ENCODE measurements around the gene IAH1. TPM values are rescaled to one million over a fixed set of nuclear protein-coding genes. Genes with fewer than 3 reads are reported as not detected.

IAH1 gene
- total and polyA plus RNA-seq, 2 experiments from 2014 or later, result 12.7 to 33.7 TPM

DNA sequence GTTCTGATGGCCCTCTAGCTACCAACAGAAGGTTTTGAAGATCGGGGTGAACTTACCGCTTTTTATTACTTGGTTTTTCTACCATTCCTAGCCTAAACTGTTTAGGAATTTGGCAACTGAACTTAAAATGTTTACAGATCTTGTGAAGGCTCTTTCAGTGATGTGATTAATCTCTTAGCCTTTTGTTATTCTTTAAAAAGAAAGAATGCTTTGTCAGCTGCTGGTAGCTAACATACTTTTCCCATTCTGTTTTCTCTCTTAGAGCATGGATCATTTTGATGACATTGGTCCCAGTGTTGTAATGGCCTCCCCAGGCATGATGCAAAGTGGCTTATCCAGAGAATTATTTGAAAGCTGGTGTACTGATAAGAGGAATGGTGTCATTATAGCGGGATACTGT is 32.8 kb upstream of the IAH1 start:
- no peaks in the 10 kb centered on the region for H3K4me1 Mint-ChIP-seq
- Histone ChIP-seq H3K4me2 (no peak overlapping the region), H3K27me3 (ENCODE audit: insufficient read depth) (no peaks in the 10 kb centered on the region), H4K20me1 (replicated peaks; ENCODE audit: insufficient read depth) (no peaks in the 10 kb centered on the region; the same call in 1 of the 2 replicates), H3K79me2 (replicated peaks; ENCODE audit: insufficient read depth) (no peaks in the 10 kb centered on the region), H3K36me3 (ENCODE audit: insufficient read depth) (peaks cover 47% of the 10 kb centered on the region), H3K27ac (ENCODE audit: low read depth) (no peak overlapping the region), H2AFZ (no peak overlapping the region), H3F3A (replicated peaks; ENCODE audit: low read depth) (no peaks in the 10 kb centered on the region), H3K9me2 (ENCODE audit: insufficient read depth) (no peaks in the 10 kb centered on the region), H3K4me1 (ENCODE audit: insufficient read depth) (no peaks in the 10 kb centered on the region), H3K4me3 (no peak overlapping the region)
- TF ChIP-seq ZNF331 (CRISPR knock-in tag; IDR thresholded peaks at IDR 0.05; ENCODE audit: low read depth) (no peak), POLR2AphosphoS5 (IDR thresholded peaks at IDR 0.05; ENCODE audit: low read depth) (no peak), STAT1 (IDR thresholded peaks at IDR 0.05; ENCODE audit: unreplicated experiment) (no peak), EZH2phosphoT487 (IDR thresholded peaks at IDR 0.05; ENCODE audit: unreplicated experiment) (no peak), CREB1 (CRISPR knock-in tag; IDR thresholded peaks at IDR 0.05; ENCODE audit: low read depth) (no peak), EZH2 (IDR thresholded peaks at IDR 0.05; ENCODE audit: low read depth, unreplicated experiment) (no peak), JUNB (IDR thresholded peaks at IDR 0.05; ENCODE audit: unreplicated experiment) (no peak), ZNF114 (CRISPR knock-in tag; IDR thresholded peaks at IDR 0.05) (no peak), NANOG (IDR thresholded peaks at IDR 0.05; ENCODE audit: borderline replicate concordance) (no peak)
- TF ChIP-seq, protein P1, sequence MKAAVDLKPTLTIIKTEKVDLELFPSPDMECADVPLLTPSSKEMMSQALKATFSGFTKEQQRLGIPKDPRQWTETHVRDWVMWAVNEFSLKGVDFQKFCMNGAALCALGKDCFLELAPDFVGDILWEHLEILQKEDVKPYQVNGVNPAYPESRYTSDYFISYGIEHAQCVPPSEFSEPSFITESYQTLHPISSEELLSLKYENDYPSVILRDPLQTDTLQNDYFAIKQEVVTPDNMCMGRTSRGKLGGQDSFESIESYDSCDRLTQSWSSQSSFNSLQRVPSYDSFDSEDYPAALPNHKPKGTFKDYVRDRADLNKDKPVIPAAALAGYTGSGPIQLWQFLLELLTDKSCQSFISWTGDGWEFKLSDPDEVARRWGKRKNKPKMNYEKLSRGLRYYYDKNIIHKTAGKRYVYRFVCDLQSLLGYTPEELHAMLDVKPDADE (IDR thresholded peaks at IDR 0.05), result no peak
- TF ChIP-seq, protein P2, sequence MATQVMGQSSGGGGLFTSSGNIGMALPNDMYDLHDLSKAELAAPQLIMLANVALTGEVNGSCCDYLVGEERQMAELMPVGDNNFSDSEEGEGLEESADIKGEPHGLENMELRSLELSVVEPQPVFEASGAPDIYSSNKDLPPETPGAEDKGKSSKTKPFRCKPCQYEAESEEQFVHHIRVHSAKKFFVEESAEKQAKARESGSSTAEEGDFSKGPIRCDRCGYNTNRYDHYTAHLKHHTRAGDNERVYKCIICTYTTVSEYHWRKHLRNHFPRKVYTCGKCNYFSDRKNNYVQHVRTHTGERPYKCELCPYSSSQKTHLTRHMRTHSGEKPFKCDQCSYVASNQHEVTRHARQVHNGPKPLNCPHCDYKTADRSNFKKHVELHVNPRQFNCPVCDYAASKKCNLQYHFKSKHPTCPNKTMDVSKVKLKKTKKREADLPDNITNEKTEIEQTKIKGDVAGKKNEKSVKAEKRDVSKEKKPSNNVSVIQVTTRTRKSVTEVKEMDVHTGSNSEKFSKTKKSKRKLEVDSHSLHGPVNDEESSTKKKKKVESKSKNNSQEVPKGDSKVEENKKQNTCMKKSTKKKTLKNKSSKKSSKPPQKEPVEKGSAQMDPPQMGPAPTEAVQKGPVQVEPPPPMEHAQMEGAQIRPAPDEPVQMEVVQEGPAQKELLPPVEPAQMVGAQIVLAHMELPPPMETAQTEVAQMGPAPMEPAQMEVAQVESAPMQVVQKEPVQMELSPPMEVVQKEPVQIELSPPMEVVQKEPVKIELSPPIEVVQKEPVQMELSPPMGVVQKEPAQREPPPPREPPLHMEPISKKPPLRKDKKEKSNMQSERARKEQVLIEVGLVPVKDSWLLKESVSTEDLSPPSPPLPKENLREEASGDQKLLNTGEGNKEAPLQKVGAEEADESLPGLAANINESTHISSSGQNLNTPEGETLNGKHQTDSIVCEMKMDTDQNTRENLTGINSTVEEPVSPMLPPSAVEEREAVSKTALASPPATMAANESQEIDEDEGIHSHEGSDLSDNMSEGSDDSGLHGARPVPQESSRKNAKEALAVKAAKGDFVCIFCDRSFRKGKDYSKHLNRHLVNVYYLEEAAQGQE (IDR thresholded peaks at IDR 0.05; ENCODE audit: unreplicated experiment), result no peak
- TF ChIP-seq, protein P3, sequence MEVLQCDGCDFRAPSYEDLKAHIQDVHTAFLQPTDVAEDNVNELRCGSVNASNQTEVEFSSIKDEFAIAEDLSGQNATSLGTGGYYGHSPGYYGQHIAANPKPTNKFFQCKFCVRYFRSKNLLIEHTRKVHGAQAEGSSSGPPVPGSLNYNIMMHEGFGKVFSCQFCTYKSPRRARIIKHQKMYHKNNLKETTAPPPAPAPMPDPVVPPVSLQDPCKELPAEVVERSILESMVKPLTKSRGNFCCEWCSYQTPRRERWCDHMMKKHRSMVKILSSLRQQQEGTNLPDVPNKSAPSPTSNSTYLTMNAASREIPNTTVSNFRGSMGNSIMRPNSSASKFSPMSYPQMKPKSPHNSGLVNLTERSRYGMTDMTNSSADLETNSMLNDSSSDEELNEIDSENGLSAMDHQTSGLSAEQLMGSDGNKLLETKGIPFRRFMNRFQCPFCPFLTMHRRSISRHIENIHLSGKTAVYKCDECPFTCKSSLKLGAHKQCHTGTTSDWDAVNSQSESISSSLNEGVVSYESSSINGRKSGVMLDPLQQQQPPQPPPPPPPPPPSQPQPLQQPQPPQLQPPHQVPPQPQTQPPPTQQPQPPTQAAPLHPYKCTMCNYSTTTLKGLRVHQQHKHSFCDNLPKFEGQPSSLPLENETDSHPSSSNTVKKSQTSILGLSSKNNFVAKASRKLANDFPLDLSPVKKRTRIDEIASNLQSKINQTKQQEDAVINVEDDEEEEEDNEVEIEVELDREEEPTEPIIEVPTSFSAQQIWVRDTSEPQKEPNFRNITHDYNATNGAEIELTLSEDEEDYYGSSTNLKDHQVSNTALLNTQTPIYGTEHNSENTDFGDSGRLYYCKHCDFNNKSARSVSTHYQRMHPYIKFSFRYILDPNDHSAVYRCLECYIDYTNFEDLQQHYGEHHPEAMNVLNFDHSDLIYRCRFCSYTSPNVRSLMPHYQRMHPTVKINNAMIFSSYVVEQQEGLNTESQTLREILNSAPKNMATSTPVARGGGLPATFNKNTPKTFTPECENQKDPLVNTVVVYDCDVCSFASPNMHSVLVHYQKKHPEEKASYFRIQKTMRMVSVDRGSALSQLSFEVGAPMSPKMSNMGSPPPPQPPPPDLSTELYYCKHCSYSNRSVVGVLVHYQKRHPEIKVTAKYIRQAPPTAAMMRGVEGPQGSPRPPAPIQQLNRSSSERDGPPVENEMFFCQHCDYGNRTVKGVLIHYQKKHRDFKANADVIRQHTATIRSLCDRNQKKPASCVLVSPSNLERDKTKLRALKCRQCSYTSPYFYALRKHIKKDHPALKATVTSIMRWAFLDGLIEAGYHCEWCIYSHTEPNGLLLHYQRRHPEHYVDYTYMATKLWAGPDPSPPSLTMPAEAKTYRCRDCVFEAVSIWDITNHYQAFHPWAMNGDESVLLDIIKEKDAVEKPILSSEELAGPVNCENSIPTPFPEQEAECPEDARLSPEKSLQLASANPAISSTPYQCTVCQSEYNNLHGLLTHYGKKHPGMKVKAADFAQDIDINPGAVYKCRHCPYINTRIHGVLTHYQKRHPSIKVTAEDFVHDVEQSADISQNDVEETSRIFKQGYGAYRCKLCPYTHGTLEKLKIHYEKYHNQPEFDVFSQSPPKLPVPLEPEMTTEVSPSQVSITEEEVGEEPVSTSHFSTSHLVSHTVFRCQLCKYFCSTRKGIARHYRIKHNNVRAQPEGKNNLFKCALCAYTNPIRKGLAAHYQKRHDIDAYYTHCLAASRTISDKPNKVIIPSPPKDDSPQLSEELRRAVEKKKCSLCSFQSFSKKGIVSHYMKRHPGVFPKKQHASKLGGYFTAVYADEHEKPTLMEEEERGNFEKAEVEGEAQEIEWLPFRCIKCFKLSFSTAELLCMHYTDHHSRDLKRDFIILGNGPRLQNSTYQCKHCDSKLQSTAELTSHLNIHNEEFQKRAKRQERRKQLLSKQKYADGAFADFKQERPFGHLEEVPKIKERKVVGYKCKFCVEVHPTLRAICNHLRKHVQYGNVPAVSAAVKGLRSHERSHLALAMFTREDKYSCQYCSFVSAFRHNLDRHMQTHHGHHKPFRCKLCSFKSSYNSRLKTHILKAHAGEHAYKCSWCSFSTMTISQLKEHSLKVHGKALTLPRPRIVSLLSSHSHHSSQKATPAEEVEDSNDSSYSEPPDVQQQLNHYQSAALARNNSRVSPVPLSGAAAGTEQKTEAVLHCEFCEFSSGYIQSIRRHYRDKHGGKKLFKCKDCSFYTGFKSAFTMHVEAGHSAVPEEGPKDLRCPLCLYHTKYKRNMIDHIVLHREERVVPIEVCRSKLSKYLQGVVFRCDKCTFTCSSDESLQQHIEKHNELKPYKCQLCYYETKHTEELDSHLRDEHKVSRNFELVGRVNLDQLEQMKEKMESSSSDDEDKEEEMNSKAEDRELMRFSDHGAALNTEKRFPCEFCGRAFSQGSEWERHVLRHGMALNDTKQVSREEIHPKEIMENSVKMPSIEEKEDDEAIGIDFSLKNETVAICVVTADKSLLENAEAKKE (CRISPR knock-in tag; IDR thresholded peaks at IDR 0.05), result no peak
- TF ChIP-seq, protein P4, sequence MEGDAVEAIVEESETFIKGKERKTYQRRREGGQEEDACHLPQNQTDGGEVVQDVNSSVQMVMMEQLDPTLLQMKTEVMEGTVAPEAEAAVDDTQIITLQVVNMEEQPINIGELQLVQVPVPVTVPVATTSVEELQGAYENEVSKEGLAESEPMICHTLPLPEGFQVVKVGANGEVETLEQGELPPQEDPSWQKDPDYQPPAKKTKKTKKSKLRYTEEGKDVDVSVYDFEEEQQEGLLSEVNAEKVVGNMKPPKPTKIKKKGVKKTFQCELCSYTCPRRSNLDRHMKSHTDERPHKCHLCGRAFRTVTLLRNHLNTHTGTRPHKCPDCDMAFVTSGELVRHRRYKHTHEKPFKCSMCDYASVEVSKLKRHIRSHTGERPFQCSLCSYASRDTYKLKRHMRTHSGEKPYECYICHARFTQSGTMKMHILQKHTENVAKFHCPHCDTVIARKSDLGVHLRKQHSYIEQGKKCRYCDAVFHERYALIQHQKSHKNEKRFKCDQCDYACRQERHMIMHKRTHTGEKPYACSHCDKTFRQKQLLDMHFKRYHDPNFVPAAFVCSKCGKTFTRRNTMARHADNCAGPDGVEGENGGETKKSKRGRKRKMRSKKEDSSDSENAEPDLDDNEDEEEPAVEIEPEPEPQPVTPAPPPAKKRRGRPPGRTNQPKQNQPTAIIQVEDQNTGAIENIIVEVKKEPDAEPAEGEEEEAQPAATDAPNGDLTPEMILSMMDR (conservative IDR thresholded peaks at IDR 0.05; ENCODE audit: low read depth in 2 of 2), result no peak
- H3K4me3 Mint-ChIP-seq, result no peak overlapping the region
- no peak for ATAC-seq
- H3K27ac Mint-ChIP-seq, result no peak overlapping the region
- H3K9me3 Mint-ChIP-seq, result no peaks in the 10 kb centered on the region
- peaks cover 72% of the 10 kb centered on the region for H3K36me3 Mint-ChIP-seq (ENCODE audit: low read depth)
- DNase-seq (ENCODE audit: low spot score), result no peak
- H3K27me3 Mint-ChIP-seq (ENCODE audit: insufficient read depth, low read depth, poor library complexity), result no peaks in the 10 kb centered on the region
